ENCODE results near the gene DNAJB13.

The DNAJB13 gene

DNA sequence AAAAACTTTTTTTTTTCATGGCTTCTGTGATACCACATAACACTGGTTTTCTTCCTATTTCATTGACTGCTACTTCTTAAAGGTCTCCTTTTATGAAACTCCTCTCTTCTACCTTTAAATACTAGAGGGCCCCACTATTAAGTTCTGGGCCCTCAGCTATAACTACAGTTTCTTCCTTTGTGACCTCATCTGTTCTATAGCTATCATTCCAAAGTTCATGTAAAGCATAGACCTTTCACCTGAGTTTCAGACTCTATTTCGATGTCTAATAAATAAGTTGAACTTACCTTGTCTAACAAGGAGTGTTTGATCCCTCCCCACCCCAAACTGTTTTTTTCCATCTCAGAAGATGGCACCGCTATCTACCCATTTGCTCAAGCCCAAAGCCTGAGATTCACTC, 38.8 kb upstream of the DNAJB13 start:
- Histone ChIP-seq H4K20me1 (ENCODE audit: low read depth, low read length) (no peaks in the 10 kb centered on the region), H3F3A (ENCODE audit: insufficient read depth) (no peaks in the 10 kb centered on the region), H3K27ac (ENCODE audit: low read depth, low read length) (no peak overlapping the region), H3K36me3 (ENCODE audit: low read length) (no peaks in the 10 kb centered on the region), H3K9me3 (ENCODE audit: insufficient read depth, low read length) (no peaks in the 10 kb centered on the region), H3K4me2 (ENCODE audit: low read depth, low read length, poor library complexity, severe bottlenecking) (no peak overlapping the region), H3K9me2 (replicated peaks; ENCODE audit: insufficient read depth, low read length) (no peaks in the 10 kb centered on the region), H3K27me3 (ENCODE audit: low read length) (no peaks in the 10 kb centered on the region), H3K9ac (ENCODE audit: low read length) (no peak overlapping the region), H3K79me2 (ENCODE audit: insufficient read depth, low read length) (no peaks in the 10 kb centered on the region), H3K4me3 (ENCODE audit: insufficient read depth, low read length, poor library complexity, severe bottlenecking) (no peak overlapping the region), H2AFZ (ENCODE audit: low read depth, low read length, severe bottlenecking) (no peak overlapping the region)
- TF ChIP-seq, protein P1, sequence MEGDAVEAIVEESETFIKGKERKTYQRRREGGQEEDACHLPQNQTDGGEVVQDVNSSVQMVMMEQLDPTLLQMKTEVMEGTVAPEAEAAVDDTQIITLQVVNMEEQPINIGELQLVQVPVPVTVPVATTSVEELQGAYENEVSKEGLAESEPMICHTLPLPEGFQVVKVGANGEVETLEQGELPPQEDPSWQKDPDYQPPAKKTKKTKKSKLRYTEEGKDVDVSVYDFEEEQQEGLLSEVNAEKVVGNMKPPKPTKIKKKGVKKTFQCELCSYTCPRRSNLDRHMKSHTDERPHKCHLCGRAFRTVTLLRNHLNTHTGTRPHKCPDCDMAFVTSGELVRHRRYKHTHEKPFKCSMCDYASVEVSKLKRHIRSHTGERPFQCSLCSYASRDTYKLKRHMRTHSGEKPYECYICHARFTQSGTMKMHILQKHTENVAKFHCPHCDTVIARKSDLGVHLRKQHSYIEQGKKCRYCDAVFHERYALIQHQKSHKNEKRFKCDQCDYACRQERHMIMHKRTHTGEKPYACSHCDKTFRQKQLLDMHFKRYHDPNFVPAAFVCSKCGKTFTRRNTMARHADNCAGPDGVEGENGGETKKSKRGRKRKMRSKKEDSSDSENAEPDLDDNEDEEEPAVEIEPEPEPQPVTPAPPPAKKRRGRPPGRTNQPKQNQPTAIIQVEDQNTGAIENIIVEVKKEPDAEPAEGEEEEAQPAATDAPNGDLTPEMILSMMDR (IDR thresholded peaks at IDR 0.05; ENCODE audit: insufficient read depth, low read length, poor library complexity, severe bottlenecking): no peak
- no peak for TF ChIP-seq EZH2phosphoT487 (conservative IDR thresholded peaks at IDR 0.05; ENCODE audit: low read length)

DNA sequence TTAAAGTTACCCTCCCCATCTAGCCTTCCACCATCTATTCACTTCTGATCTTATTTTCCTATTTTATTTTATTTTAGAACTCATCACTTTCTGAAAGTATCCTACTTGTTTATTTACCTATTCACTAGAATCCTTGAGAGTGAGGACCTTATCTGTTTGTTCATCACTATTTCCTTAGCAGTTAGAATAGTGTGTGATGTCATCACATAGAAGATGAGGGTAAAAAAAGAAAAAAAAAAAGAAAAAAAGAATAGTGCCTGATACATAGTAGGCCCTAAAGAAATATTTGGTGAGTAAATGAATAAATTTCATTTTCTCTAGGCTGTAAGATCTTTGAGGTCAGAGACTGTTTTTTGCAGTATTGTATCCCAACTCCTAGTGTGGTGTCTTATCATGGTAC, 37.4 kb upstream of the DNAJB13 start:
- Histone ChIP-seq H3K79me2 (ENCODE audit: insufficient read depth, low read length) (no peaks in the 10 kb centered on the region), H3F3A (ENCODE audit: insufficient read depth) (no peaks in the 10 kb centered on the region), H3K4me2 (ENCODE audit: low read depth, low read length, poor library complexity, severe bottlenecking) (no peak overlapping the region), H2AFZ (ENCODE audit: low read depth, low read length, severe bottlenecking) (no peak overlapping the region), H3K36me3 (ENCODE audit: low read length) (no peaks in the 10 kb centered on the region; the same call in 1 of the 2 replicates), H3K27ac (ENCODE audit: low read depth, low read length) (no peak overlapping the region), H4K20me1 (ENCODE audit: low read depth, low read length) (no peaks in the 10 kb centered on the region), H3K4me3 (ENCODE audit: insufficient read depth, low read length, poor library complexity, severe bottlenecking) (no peak overlapping the region), H3K9me2 (replicated peaks; ENCODE audit: insufficient read depth, low read length) (no peaks in the 10 kb centered on the region), H3K9me3 (ENCODE audit: insufficient read depth, low read length) (no peaks in the 10 kb centered on the region), H3K27me3 (ENCODE audit: low read length) (no peaks in the 10 kb centered on the region), H3K9ac (ENCODE audit: low read length) (no peak overlapping the region)
- TF ChIP-seq EZH2phosphoT487 (conservative IDR thresholded peaks at IDR 0.05; ENCODE audit: low read length): no peak
- TF ChIP-seq, protein P1 (IDR thresholded peaks at IDR 0.05; ENCODE audit: insufficient read depth, low read length, poor library complexity, severe bottlenecking): no peak

DNA sequence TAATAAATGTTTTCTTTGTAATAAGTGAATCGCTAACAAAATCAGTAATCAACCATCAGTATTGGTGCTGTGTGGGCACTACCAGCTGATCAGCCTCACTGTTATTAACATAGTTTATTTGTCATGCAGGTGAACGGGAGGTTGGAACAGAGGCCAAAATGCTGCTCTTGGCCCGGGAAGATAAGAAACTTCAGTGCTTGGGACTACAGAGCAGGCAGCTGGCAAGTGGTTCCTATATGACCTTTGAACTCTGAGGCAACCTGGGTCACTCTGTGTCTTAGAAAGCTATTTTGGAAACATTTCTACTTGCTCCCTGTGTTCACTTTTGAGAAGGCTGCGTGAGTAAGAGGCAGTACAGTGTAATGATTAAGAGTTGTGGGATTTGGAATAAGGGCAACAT, 36.5 kb upstream of the DNAJB13 start:
- Histone ChIP-seq H3K36me3 (ENCODE audit: low read length) (no peaks in the 10 kb centered on the region; the same call in 1 of the 2 replicates), H3K9me2 (replicated peaks; ENCODE audit: insufficient read depth, low read length) (no peaks in the 10 kb centered on the region), H3F3A (ENCODE audit: insufficient read depth) (no peaks in the 10 kb centered on the region)

More for the DNA sequence above, 36.5 kb upstream of the DNAJB13 start:
- Histone ChIP-seq H2AFZ (ENCODE audit: low read depth, low read length, severe bottlenecking) (no peak overlapping the region), H3K9ac (ENCODE audit: low read length) (no peak overlapping the region), H3K27me3 (ENCODE audit: low read length) (no peaks in the 10 kb centered on the region), H3K27ac (ENCODE audit: low read depth, low read length) (no peak overlapping the region), H3K79me2 (ENCODE audit: insufficient read depth, low read length) (no peaks in the 10 kb centered on the region), H3K9me3 (ENCODE audit: insufficient read depth, low read length) (no peaks in the 10 kb centered on the region), H4K20me1 (ENCODE audit: low read depth, low read length) (no peaks in the 10 kb centered on the region), H3K4me2 (ENCODE audit: low read depth, low read length, poor library complexity, severe bottlenecking) (no peak overlapping the region), H3K4me3 (ENCODE audit: insufficient read depth, low read length, poor library complexity, severe bottlenecking) (no peak overlapping the region)
- TF ChIP-seq EZH2phosphoT487 (conservative IDR thresholded peaks at IDR 0.05; ENCODE audit: low read length): no peak
- TF ChIP-seq, protein P1 (IDR thresholded peaks at IDR 0.05; ENCODE audit: insufficient read depth, low read length, poor library complexity, severe bottlenecking): no peak

All from SU-DHL-6 (cell line).